Measurements from ENCODE around the gene LRIG3.

- TF ChIP-seq NFIC (IDR thresholded peaks at IDR 0.05; ENCODE audit: borderline replicate concordance) (no peak), USF2 (IDR thresholded peaks at IDR 0.05; ENCODE audit: borderline replicate concordance, low read depth, low read length) (no peak), MAX (IDR thresholded peaks at IDR 0.05; ENCODE audit: low read depth) (no peak), PBX3 (IDR thresholded peaks at IDR 0.05) (no peak), CTCF (IDR thresholded peaks at IDR 0.05) (no peak), ELF1 (IDR thresholded peaks at IDR 0.05) (no peak)
Observed at GRCh38 chr12:58961906-58962305, 41.6 kb upstream of the LRIG3 start.

Measured in SK-N-SH (cell line).